Activated CD4-positive, alpha-beta memory T cell treated with anti-CD3 and anti-CD28 coated beads for 36 hours (primary cell): ENCODE measurements around the gene CD44. TPM values are rescaled to one million over a fixed set of nuclear protein-coding genes. Genes with fewer than 3 reads are reported as not detected.

Experiments
- CTCF ChIA-PET: fragments of 350-600 bp; sonication (Branson Sonifier 250); formaldehyde crosslinking; loops from one replicate; lab custom pipeline; 2021; ENCODE audit warnings: antibody characterized with exemption, inconsistent platforms; lab: Charles Lee
- POLR2A ChIA-PET: fragments of 350-600 bp; sonication (Branson Sonifier 250); formaldehyde crosslinking; loops from one replicate; lab custom pipeline; 2021; ENCODE audit warnings: antibody characterized with exemption; lab: Charles Lee
- DNase-seq: peaks from one replicate; pipeline ENCODE4 v3.0.0-alpha.2; 2020
- H3K27ac Mint-ChIP-seq: one replicate; pipeline ENCODE4 v1.8.0; 2021; ENCODE audit warnings: mixed read lengths
- H3K27me3 Mint-ChIP-seq: one replicate; pipeline ENCODE4 v1.8.0; 2021; ENCODE audit warnings: mixed read lengths
- H3K36me3 Mint-ChIP-seq: one replicate; pipeline ENCODE4 v1.8.0; 2021; ENCODE audit warnings: mixed read lengths
- H3K4me1 Mint-ChIP-seq: one replicate; pipeline ENCODE4 v1.8.0; 2021; ENCODE audit warnings: low read depth, mixed read lengths
- H3K4me3 Mint-ChIP-seq: one replicate; pipeline ENCODE4 v1.8.0; 2021; ENCODE audit warnings: mild to moderate bottlenecking, mixed read lengths
- H3K9me3 Mint-ChIP-seq: one replicate; pipeline ENCODE4 v1.8.0; 2021; ENCODE audit warnings: mixed read lengths
- intact Hi-C: fragments of 100-400 bp; cut with micrococcal nuclease; formaldehyde crosslinking; loops from one replicate; pipeline ENCODE4 v1.15.1; 2023
- total RNA-seq, 2 experiments: library from RNA; stranded (reverse); gene quantifications; one replicate each; pipeline ENCODE4 v1.2.3, GENCODE V29; 2021

CD44 gene
- total RNA-seq, 2 experiments from 2014 or later: 440 to 442 TPM

DNA sequence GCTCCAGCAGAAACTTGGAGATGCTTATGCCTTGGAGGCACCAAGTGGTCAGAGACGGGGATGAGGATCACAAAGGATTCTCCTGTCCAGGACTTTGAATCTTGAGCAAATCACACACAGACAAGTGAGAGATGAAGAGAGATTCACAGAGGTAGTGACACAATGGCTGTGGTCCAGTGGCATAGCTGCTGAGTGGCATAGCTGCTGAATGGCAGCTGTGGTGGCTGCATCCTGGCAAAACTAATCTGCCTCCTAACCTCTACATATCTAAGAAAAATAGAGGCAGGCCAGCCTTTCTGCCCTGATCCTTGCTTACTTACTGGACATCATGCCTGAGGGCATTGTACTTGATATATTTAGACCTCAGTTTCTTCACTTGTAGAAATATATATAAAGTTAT, 102.6 kb downstream of the CD44 start:
- intact Hi-C loops: no loop called here
- Mint-ChIP-seq H3K27ac (no peak overlapping the region), H3K4me3 (no peak overlapping the region), H3K9me3 (no peaks in the 10 kb centered on the region), H3K27me3 (no peaks in the 10 kb centered on the region), H3K4me1 (peaks cover 63% of the 10 kb centered on the region), H3K36me3 (no peaks in the 10 kb centered on the region)
- DNase-seq: no peak
- ChIA-PET CTCF (interaction anchor here (0.6 to 1.6 kb wide), 3 partner anchors 64 to 319 kb away, joined by 3 read pairs; no protein-coding TSS in a partner anchor), POLR2A (interaction anchor here (0.9 kb wide), 1 partner anchor 71 kb away, joined by 3 read pairs; no protein-coding TSS in a partner anchor)

DNA sequence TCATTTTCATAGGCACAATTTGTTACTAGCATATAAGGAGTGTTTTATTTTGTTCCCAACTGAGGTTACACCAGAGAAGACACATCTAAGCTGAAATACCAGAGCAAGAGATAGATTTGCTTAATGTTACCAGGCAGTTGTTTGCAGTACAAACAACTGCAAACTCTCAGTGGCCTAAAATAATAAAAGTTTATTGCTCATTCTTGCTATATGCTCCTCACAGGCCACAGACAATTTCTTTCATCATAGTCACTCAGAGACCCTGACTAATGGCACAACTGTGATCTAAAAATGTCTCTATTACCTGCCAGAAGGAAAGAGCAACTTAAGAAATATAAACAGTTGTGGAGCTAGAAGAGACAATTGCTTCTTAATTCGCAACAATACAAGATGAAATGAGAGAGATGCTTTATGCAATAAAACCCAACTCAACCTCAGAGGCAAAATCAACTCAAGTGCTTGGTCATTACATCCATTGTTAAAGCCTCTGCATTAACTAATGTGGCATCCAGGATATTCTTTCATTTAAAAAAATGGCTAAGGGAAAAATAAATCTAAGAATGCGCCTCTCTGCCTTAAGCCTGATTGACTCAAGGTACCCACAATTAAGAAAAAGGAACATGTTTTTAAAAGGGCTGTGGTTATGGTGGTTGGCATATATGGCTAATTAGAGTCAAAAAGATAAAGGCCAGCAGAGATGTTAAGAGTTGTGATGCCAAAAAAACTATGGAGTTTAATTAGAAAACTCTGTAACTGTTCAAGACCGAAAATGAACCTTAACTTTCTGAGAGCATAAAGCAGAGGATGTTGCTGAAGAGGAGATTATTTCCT, 103.7 kb downstream of the CD44 start:
- Mint-ChIP-seq H3K4me3 (no peak overlapping the region), H3K4me1 (peaks cover 63% of the 10 kb centered on the region), H3K27me3 (no peaks in the 10 kb centered on the region), H3K27ac (peak overlapping the region; percentile 3), H3K36me3 (no peaks in the 10 kb centered on the region), H3K9me3 (no peaks in the 10 kb centered on the region)
- POLR2A ChIA-PET: interaction anchor here (0.9 kb wide), 1 partner anchor 72 kb away, joined by 3 read pairs; no protein-coding TSS in a partner anchor
- DNase-seq: no peak
- CTCF ChIA-PET: interaction anchor here (1.0 kb wide), 1 partner anchor 320 kb away, joined by 3 read pairs; no protein-coding TSS in a partner anchor
- intact Hi-C loops: loop anchor here (2.0 kb wide), 1 partner anchor 30 kb away; no protein-coding TSS in a partner anchor

DNA sequence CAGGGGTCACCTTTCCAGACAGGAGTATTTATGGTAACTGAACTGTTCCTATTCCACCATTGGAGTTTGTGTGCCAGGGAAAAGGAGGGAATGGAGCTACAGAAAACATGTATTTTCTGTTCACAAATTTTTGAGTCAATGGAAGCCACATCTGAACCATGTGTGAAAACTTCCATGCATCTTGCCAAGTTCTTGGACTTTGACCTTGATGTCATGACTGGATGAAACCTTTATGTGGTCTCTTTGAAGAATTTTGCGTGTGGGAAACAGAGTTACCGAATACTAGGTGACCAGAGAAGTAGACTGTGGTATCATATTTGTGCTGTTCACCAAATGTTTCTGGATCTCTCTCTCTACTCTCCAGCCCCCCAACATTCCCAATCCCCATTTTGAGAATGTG, 104.8 kb downstream of the CD44 start:
- CTCF ChIA-PET: no interaction called here
- no peak overlapping the region for H3K27ac Mint-ChIP-seq
- peaks cover 7% of the 10 kb centered on the region for H3K9me3 Mint-ChIP-seq
- POLR2A ChIA-PET: no interaction called here
- H3K4me1 Mint-ChIP-seq: peaks cover 60% of the 10 kb centered on the region
- intact Hi-C loops: loop anchor here (2.0 kb wide), 1 partner anchor 29 kb away; no protein-coding TSS in a partner anchor
- no peak overlapping the region for H3K4me3 Mint-ChIP-seq
- no peaks in the 10 kb centered on the region for H3K27me3 Mint-ChIP-seq
- DNase-seq: no peak
- H3K36me3 Mint-ChIP-seq: peaks cover 1% of the 10 kb centered on the region

DNA sequence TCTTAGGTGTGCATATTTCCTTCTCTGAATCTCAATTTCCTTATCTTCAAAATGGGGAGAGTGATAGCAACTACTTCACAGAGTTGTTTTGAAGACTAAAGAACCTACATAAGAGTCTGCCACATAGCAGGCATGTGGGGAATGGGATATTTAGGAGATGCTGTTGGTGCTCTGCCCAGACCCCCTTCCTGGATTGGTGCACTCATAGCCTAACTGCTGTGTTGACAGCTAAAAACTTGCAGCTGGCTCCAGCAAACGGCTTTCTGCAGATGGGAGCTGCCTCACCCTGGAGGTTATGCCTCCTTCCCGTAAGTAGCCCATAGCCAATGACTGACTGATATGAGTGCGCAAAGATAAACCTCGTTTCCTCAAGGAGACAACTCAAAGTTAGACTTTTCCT, 106.1 kb downstream of the CD44 start:
- Mint-ChIP-seq H3K27me3 (no peaks in the 10 kb centered on the region), H3K9me3 (peaks cover 11% of the 10 kb centered on the region), H3K36me3 (peaks cover 1% of the 10 kb centered on the region), H3K4me3 (no peak overlapping the region), H3K27ac (no peak overlapping the region), H3K4me1 (peaks cover 55% of the 10 kb centered on the region)
- POLR2A ChIA-PET: interaction anchor here (0.9 to 1.2 kb wide), 2 partner anchors 13 to 138 kb away, joined by 3 read pairs; no protein-coding TSS in a partner anchor
- intact Hi-C loops: loop anchor here (5.0 kb wide), 1 partner anchor 658 kb away; no protein-coding TSS in a partner anchor
- no peak for DNase-seq
- CTCF ChIA-PET: interaction anchor here (1.0 to 2.6 kb wide), 3 partner anchors 8 to 147 kb away, joined by 3 to 14 read pairs (median 3); no protein-coding TSS in a partner anchor

DNA sequence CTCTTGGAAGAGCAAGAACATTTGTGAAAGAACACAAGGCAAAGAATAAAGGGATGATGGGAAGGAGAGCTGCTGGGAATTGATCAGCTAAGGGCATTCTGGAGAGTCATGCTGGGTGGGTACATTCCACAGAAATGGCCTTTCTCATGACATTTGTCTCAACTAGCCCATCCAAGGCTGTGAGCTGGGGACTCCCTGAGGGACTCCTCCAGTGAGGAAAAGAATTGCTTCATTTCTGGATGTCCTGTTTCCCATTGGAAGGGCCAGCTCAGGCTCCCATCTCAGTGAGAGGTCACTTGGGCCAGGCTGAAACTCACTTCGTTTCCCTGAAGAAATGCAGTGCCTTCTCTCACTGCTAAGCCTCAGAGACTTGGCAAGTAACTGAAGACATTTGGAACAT, 106.8 kb downstream of the CD44 start:
- Mint-ChIP-seq H3K4me3 (no peak overlapping the region), H3K27me3 (no peaks in the 10 kb centered on the region), H3K27ac (no peak overlapping the region), H3K9me3 (peaks cover 11% of the 10 kb centered on the region), H3K4me1 (peaks cover 55% of the 10 kb centered on the region), H3K36me3 (peaks cover 1% of the 10 kb centered on the region)
- DNase-seq: no peak
- intact Hi-C loops: loop anchor here (5.0 kb wide), 1 partner anchor 658 kb away; no protein-coding TSS in a partner anchor
- ChIA-PET POLR2A (interaction anchor here (0.9 to 1.2 kb wide), 2 partner anchors 14 to 138 kb away, joined by 3 read pairs; no protein-coding TSS in a partner anchor), CTCF (interaction anchor here (1.0 to 2.6 kb wide), 5 partner anchors 8 to 319 kb away, joined by 3 to 14 read pairs (median 3); no protein-coding TSS in a partner anchor)

DNA sequence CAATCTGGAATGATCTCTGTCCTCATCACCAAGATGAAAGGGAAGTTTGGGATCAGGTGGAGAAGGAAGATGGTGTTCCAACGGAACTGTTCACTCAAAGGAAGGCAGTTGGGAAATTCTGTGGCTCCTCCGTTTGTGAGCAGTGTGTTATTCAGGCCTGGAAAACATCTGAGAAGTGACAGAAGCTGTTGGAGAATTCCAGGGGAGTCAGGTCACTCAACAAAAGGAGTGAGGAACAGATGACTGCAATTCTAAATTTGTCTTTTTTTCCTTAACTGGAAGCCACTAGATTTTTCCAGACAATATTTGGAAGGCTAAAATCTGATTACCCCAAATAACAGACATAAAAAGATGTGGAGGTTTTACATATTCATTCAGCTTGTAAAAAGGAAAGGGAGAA, 107.8 kb downstream of the CD44 start:
- peaks cover 1% of the 10 kb centered on the region for H3K36me3 Mint-ChIP-seq
- DNase-seq: no peak
- ChIA-PET CTCF (interaction anchor here (1.1 to 2.6 kb wide), 4 partner anchors 9 to 320 kb away, joined by 3 to 14 read pairs (median 4); no protein-coding TSS in a partner anchor), POLR2A (no interaction called here)
- intact Hi-C loops: loop anchor here (5.0 kb wide), 1 partner anchor 659 kb away; no protein-coding TSS in a partner anchor
- no peaks in the 10 kb centered on the region for H3K27me3 Mint-ChIP-seq
- peak overlapping the region; percentile 6 for H3K27ac Mint-ChIP-seq
- H3K9me3 Mint-ChIP-seq: peaks cover 11% of the 10 kb centered on the region
- peaks cover 50% of the 10 kb centered on the region for H3K4me1 Mint-ChIP-seq
- no peak overlapping the region for H3K4me3 Mint-ChIP-seq

- Mint-ChIP-seq H3K27me3 (no peaks in the 10 kb centered on the region), H3K4me1 (peaks cover 44% of the 10 kb centered on the region), H3K36me3 (peaks cover 1% of the 10 kb centered on the region), H3K9me3 (peaks cover 11% of the 10 kb centered on the region), H3K4me3 (no peak overlapping the region), H3K27ac (peak overlapping the region; percentile 67)
- POLR2A ChIA-PET: no interaction called here
- intact Hi-C loops: loop anchor here (5.0 kb wide), 1 partner anchor 660 kb away; no protein-coding TSS in a partner anchor
- DNase-seq: peak; percentile 70
- CTCF ChIA-PET: interaction anchor here (1.5 to 2.6 kb wide), 2 partner anchors 10 to 144 kb away, joined by 3 to 14 read pairs; no protein-coding TSS in a partner anchor
These were observed 108.5 kb downstream of the CD44 start for GRCh38 chr11:35247428-35247827.

GRCh38 chr11:35247863-35248262, 108.9 kb downstream of the CD44 start:
- CTCF ChIA-PET: interaction anchor here (2.6 kb wide), 1 partner anchor 10 kb away, joined by 14 read pairs; no protein-coding TSS in a partner anchor

DNA sequence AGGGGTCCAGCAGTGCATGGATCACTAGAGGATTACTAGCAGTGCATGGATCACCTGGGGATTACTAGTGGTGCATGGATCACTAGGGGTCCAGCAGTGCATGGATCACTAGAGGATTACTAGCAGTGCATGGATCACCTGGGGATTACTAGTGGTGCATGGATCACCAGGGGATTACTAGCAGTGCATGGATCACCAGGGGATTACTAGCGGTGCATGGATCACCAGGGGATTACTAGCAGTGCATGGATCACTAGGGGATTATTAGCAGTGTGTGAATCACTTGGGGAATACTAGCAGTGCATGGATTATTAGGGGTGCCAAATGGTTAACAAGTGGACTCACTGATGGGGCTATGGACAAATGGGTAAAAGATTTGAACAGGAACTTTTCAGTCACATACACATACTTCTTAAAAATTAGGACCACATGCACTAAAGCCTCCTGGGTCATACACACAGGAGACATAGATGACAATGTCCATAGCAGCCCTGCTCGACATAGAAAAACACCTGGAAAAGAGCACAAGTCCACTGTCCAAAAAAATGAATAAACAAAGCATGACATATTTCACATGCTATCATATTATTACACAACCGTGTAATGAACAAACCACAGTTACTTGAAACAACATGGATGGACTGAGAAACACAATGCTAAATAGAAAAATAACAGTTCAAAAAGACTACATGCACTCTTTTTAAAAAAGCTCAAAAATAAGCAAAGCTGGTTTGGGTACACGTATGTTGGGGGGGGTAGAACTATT, 109.8 kb downstream of the CD44 start:
- intact Hi-C loops: loop anchor here (5.0 kb wide), 1 partner anchor 661 kb away; no protein-coding TSS in a partner anchor
- ChIA-PET POLR2A (no interaction called here), CTCF (interaction anchor here (0.7 kb wide), 1 partner anchor 322 kb away, joined by 3 read pairs; no protein-coding TSS in a partner anchor)
- H3K9me3 Mint-ChIP-seq: peaks cover 11% of the 10 kb centered on the region
- H3K27ac Mint-ChIP-seq: no peak overlapping the region
- peaks cover 36% of the 10 kb centered on the region for H3K4me1 Mint-ChIP-seq
- H3K36me3 Mint-ChIP-seq: peaks cover 1% of the 10 kb centered on the region
- H3K4me3 Mint-ChIP-seq: no peak overlapping the region
- H3K27me3 Mint-ChIP-seq: no peaks in the 10 kb centered on the region
- no peak for DNase-seq

More at GRCh38 chr11:35247863-35248262, 108.9 kb downstream of the CD44 start:
- intact Hi-C loops: loop anchor here (5.0 kb wide), 1 partner anchor 661 kb away; no protein-coding TSS in a partner anchor
- H3K4me1 Mint-ChIP-seq: peaks cover 40% of the 10 kb centered on the region
- H3K27me3 Mint-ChIP-seq: no peaks in the 10 kb centered on the region
- peak; percentile 22 for DNase-seq
- peaks cover 11% of the 10 kb centered on the region for H3K9me3 Mint-ChIP-seq
- H3K36me3 Mint-ChIP-seq: peaks cover 1% of the 10 kb centered on the region
- POLR2A ChIA-PET: no interaction called here
- peak overlapping the region; percentile 10 for H3K4me3 Mint-ChIP-seq
- H3K27ac Mint-ChIP-seq: peak overlapping the region; percentile 67

- ChIA-PET POLR2A (no interaction called here), CTCF (no interaction called here)
- Mint-ChIP-seq H3K27me3 (no peaks in the 10 kb centered on the region), H3K36me3 (peaks cover 1% of the 10 kb centered on the region), H3K27ac (no peak overlapping the region), H3K4me3 (no peak overlapping the region), H3K4me1 (peaks cover 27% of the 10 kb centered on the region), H3K9me3 (peaks cover 11% of the 10 kb centered on the region)
- DNase-seq: no peak
- intact Hi-C loops: no loop called here
These were observed 111.2 kb downstream of the CD44 start for GRCh38 chr11:35250192-35250591.

- no peak for DNase-seq
- peaks cover 11% of the 10 kb centered on the region for H3K9me3 Mint-ChIP-seq
- H3K27ac Mint-ChIP-seq: no peak overlapping the region
- H3K4me1 Mint-ChIP-seq: peaks cover 26% of the 10 kb centered on the region
- intact Hi-C loops: no loop called here
- POLR2A ChIA-PET: no interaction called here
- H3K27me3 Mint-ChIP-seq: no peaks in the 10 kb centered on the region
- CTCF ChIA-PET: no interaction called here
- H3K36me3 Mint-ChIP-seq: peaks cover 1% of the 10 kb centered on the region
- H3K4me3 Mint-ChIP-seq: no peak overlapping the region
These were observed 111.7 kb downstream of the CD44 start for GRCh38 chr11:35250621-35251020.
